ENCODE data around the gene HOXD13. TPM values are rescaled to one million over a fixed set of nuclear protein-coding genes. Genes with fewer than 3 reads are reported as not detected.

Gene HOXD13
- total RNA-seq, 1 donor from 2014 or later: not detected

DNA sequence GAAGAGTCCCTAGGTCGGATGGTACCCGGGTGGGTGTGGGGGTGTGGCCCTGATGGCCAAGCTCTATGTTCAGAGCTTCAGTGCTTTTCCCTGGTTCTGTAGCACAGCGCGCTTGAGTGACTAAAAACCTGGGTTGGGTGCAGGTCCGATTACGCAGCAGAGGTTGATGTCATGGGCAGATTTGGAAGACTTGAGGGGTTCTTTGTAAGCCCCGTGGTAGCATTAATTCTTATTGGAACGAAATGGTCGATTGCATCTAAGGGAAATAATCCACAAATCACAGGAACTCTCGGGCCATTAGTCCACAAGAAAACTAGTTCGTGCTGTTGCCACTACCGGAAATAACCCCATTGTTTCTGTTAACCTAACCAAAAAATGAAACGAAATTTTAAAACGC, 46.0 kb downstream of the HOXD13 start:
- DNase-seq (no peak), ATAC-seq (no peak)
- intact Hi-C loops (cut with micrococcal nuclease): no loop called here

DNA sequence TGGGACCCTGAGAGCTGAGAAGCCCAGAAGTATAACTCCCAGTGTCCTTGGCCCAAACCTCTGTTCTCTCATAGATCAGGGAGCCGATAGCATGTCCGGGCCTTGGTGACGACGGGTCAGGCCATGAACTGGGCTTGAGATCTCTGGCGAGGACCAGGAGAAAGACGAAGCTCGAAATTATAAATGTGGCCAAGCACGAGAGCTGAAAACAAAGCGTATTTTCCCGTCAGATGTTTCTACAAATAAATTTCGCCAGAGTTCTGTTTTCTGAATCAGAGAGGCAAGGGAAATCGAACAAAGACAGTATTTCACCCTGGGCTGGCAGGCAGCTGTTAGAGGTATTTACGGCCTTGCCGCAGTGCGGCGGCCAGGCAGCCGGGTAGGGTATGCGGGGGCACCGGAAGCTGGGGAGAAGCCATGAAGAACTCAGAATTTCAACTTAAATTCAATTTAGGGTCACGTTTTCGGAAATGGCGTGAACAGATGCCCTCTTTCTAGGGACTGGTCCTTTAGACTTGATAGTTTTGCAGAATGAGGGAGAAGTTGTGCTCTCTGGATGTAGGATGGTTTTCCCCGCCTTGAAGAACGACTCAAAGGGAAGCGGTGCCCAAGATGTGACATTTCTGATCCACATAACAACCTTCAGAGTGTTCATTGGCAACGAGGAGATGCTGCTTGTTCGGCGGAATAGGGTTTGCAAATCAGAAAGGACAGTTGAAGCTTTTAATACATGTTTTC, 46.6 kb downstream of the HOXD13 start:
- intact Hi-C loops (cut with micrococcal nuclease): no loop called here
- ATAC-seq (no peak), DNase-seq (no peak)

DNA sequence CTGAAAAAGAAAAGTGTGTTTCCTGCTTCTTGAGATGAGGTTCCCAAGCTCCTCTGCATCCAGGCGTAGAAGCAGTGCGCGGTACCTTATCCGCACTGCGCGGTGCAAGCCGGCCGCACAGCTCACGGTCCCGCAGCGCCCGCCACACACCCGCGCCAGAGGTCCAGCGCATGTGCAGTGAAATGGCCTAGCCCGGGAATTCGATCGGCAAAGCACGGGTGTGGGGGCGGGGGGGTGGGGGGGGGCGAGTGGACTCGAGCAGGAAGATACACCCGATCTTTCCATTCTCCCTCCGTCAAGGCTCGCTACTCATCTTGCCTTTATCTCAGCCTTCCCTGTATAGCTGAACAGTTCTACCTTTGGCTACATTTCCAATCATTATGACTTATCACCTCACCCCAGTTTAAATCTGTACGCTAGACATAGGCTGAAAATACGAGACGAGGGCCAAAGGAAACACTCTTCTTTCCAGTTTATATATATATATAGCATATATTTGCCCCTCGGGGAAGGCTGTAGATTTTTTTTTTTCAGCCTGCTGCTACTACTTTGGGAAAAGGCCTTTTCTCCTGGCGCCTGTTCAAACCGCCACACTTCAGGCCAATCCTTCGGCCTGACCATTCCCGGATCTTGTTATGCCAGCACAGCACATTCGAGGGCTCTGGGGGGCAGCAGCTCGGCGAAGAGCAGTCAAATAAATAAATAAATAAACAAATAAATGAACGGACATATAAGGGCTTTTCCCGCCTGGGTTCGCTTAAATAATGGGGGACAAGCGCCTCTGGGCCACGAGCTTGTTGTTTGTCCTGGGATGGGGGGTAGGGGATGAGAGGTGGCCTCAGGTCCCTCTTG, 47.4 kb downstream of the HOXD13 start:
- ATAC-seq (no peak), DNase-seq (no peak)

DNA sequence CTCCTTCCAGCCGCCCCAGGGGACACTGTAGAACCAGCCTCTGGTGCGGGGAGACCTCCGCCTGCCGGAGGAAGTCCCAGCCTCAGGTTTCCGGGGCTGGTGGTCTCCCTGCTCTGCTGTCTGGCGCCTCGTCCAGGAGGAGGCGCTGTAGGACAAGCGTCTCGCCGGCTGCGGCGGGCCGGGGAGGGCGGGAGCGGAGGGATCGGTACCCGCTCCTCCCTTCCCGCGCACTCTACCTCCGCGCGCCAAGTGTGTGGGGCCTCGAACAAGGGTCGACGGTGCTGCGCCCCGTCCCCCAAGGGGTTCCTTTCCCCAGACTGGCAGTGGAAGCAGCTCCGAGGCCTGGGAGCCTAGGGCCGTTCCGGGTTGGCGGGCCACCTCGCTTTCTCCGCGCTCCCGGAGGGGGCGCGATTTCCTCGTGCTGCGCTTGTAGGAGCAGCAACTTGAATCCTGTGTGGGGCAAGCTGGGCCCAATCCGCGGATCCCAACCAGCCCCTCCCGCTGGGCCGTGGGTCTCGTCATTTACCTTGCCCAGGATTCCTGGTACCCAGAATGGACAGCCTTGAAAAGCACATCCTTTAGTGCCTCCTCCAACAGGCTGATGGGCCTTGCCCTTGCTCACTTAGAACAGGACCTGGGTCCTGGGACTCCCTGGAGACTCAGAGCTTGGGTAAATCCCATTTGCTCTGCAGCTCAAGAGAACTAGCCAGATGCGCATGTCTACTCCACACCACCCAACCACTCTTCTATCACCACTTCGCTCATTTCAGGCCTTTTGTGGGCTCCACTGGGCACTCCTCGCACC, 48.2 kb downstream of the HOXD13 start:
- DNase-seq: peak; percentile 80
- peak; percentile 97 for ATAC-seq
- intact Hi-C loops (cut with micrococcal nuclease): loop anchor here (5.0 to 10.0 kb wide), 2 partner anchors 314 to 502 kb away; no protein-coding TSS in a partner anchor

More for the DNA sequence above, 47.4 kb downstream of the HOXD13 start:
- intact Hi-C loops (cut with micrococcal nuclease): loop anchor here (5.0 to 10.0 kb wide), 2 partner anchors 315 to 502 kb away; no protein-coding TSS in a partner anchor

DNA sequence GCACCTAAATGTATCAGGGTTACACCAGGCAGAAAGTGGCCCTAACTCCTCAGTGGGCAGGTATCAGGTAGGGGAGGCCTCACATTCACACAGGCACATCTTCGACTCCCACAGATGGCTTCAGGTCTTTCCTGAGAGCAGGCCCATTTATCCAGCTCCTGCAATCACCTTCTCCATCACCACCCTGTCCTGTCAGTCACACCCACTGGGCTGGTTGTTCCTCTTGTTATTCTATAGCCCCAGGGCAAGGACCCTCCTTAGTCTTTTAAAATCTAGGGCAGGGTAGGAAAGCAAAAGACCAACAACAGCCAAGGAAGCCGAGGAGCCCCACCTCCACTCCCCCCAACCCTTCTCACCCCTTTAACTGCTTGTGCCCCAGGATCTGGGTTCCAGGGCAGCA, 49.8 kb downstream of the HOXD13 start:
- ATAC-seq (no peak), DNase-seq (no peak)
- intact Hi-C loops (cut with micrococcal nuclease): loop anchor here (5.0 to 10.0 kb wide), 2 partner anchors 313 to 500 kb away; no protein-coding TSS in a partner anchor

Other genes with a start within 250 kb of the HOXD13 start
- gene LNPK, start 90.5 kb upstream of the HOXD13 start, total RNA-seq: 37.2 TPM
- not detected for gene EVX2, start 8.8 kb upstream of the HOXD13 start, total RNA-seq
- not detected for gene HOXD12, start 7.1 kb downstream of the HOXD13 start, total RNA-seq
- not detected for gene HOXD11, start 14.6 kb downstream of the HOXD13 start, total RNA-seq
- not detected for gene HOXD10, start 24.1 kb downstream of the HOXD13 start, total RNA-seq
- not detected for gene HOXD9, start 30.0 kb downstream of the HOXD13 start, total RNA-seq
- gene HOXD8, start 37.0 kb downstream of the HOXD13 start, total RNA-seq: 0.92 TPM
- 0.22 TPM for gene HOXD4, start 58.8 kb downstream of the HOXD13 start, total RNA-seq
- 0.27 TPM for gene HOXD3, start 64.6 kb downstream of the HOXD13 start, total RNA-seq
- gene HOXD1, start 95.9 kb downstream of the HOXD13 start, total RNA-seq: not detected
- gene MTX2, start 176.7 kb downstream of the HOXD13 start, total RNA-seq: 55.4 TPM

Measured in left ventricle myocardium superior (tissue), 1 donor.